ENCODE data around the gene FBF1. TPM values are rescaled to one million over a fixed set of nuclear protein-coding genes. Genes with fewer than 3 reads are reported as not detected.

FBF1 gene
- total and polyA plus RNA-seq, 9 of the 15 experiments (the other 6 are each of a cell fraction or from before 2014, with no cell fraction given): 0.46 to 14.9 (median 7.5) TPM

- no peak for TF ChIP-seq HEY1 (CRISPR knock-in tag; IDR thresholded peaks at IDR 0.05; ENCODE audit: borderline replicate concordance)
- TF ChIP-seq TAF7 (tag; IDR thresholded peaks at IDR 0.05): no peak
- TF ChIP-seq ZNF830 (CRISPR knock-in tag; IDR thresholded peaks at IDR 0.05): no peak
- no peak for TF ChIP-seq ZNF12 (CRISPR knock-in tag; IDR thresholded peaks at IDR 0.05)
- TF ChIP-seq BHLHE40 (IDR thresholded peaks at IDR 0.05; ENCODE audit: low read length): no peak
- no peak for TF ChIP-seq NR2F6 (CRISPR knock-in tag; IDR thresholded peaks at IDR 0.05)
- no peak for TF ChIP-seq RFX1 (IDR thresholded peaks at IDR 0.05)
- TF ChIP-seq ASH1L (IDR thresholded peaks at IDR 0.05; ENCODE audit: borderline replicate concordance, low read depth, partially characterized antibody): no peak
- TF ChIP-seq ZNF639 (CRISPR knock-in tag; conservative IDR thresholded peaks at IDR 0.05 in 1 of 2, IDR thresholded peaks at IDR 0.05 in 1 of 2): no peak
- TF ChIP-seq ZBTB1 (CRISPR knock-in tag; IDR thresholded peaks at IDR 0.05; ENCODE audit: borderline replicate concordance, low read depth): no peak
- no peak for TF ChIP-seq ZNF79 (CRISPR knock-in tag; IDR thresholded peaks at IDR 0.05; ENCODE audit: low read depth)
- TF ChIP-seq, protein P1, sequence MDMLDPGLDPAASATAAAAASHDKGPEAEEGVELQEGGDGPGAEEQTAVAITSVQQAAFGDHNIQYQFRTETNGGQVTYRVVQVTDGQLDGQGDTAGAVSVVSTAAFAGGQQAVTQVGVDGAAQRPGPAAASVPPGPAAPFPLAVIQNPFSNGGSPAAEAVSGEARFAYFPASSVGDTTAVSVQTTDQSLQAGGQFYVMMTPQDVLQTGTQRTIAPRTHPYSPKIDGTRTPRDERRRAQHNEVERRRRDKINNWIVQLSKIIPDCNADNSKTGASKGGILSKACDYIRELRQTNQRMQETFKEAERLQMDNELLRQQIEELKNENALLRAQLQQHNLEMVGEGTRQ (CRISPR knock-in tag; IDR thresholded peaks at IDR 0.05): no peak
- peak in 1 of 3 experiments; percentile 77; a peak in 2 of 6 replicates for TF ChIP-seq ZBTB11 (CRISPR knock-in tag; IDR thresholded peaks at IDR 0.05)
- TF ChIP-seq PRDM10 (IDR thresholded peaks at IDR 0.05; ENCODE audit: partially characterized antibody): peak; percentile 17
- no peak for TF ChIP-seq TAF15 (IDR thresholded peaks at IDR 0.05; ENCODE audit: low read depth, low read length)
- 0 out of 2 replicates have a peak, but pooled peaks have one; percentile 17 for TF ChIP-seq TEAD4 (IDR thresholded peaks at IDR 0.05; ENCODE audit: low read length)
- TF ChIP-seq TEAD4 (CRISPR knock-in tag; IDR thresholded peaks at IDR 0.05; ENCODE audit: borderline replicate concordance): no peak
Measured at GRCh38 chr17:75878174-75878998, 62.5 kb downstream of the FBF1 start, which contains the start of gene TRIM47 (continued).
